Kidney epithelial cell (primary cell): Measurements from ENCODE around the gene HMGA1. TPM values are rescaled to one million over a fixed set of nuclear protein-coding genes. Genes with fewer than 3 reads are reported as not detected.

Experiments
- DNase-seq: peaks from one replicate; pipeline ENCODE4 v3.0.0-alpha.2; 2010; ENCODE audit warnings: low read depth
- H3K27me3 ChIP-seq: 2 replicates; pipeline ENCODE4 v1.6.0; 2011; ENCODE audit warnings: low read length; ENCODE audit not compliant: control insufficient read depth, insufficient read depth
- H3K36me3 ChIP-seq: 2 replicates; pipeline ENCODE4 v1.5.1; 2011; ENCODE audit warnings: low read length; ENCODE audit not compliant: control insufficient read depth, insufficient read depth
- H3K4me3 ChIP-seq: 2 replicates; pipeline ENCODE4 v1.5.1; 2011; ENCODE audit warnings: low read depth, mild to moderate bottlenecking, control low read depth, low read length
- CTCF ChIP-seq: IDR thresholded peaks from 2 replicates; pipeline ENCODE4 v1.5.1; 2011; ENCODE audit warnings: mild to moderate bottlenecking, moderate library complexity, low read length, control low read depth, inconsistent platforms; ENCODE audit not compliant: insufficient read depth, poor library complexity, severe bottlenecking
- total RNA-seq: library from RNA; depleted of rRNA; stranded (reverse); fragments of >200 nt; gene quantifications from 2 replicates; pipeline ENCODE4 v1.2.3, GENCODE V29; 2015

HMGA1 gene
- total RNA-seq, 1 donor from 2014 or later = 1,060 TPM

- no peak for TF ChIP-seq CTCF
- H3K27me3 ChIP-seq = no peaks in the 10 kb centered on the region
- peak overlapping the region; percentile 88 for H3K4me3 ChIP-seq
- DNase-seq = no peak
- H3K36me3 ChIP-seq = peaks cover 3% of the 10 kb centered on the region
Measured at GRCh38 chr6:34237316-34237721, 646 bp downstream of the HMGA1 start.

- Histone ChIP-seq H3K36me3 (peaks cover 3% of the 10 kb centered on the region), H3K4me3 (peak overlapping the region; percentile 88), H3K27me3 (no peaks in the 10 kb centered on the region)
- TF ChIP-seq CTCF = peak; percentile 27
- no peak for DNase-seq
Measured at GRCh38 chr6:34237722-34238584, 1.3 kb downstream of the HMGA1 start.

- H3K4me3 ChIP-seq = peak overlapping the region; percentile 88
- TF ChIP-seq CTCF = no peak
- DNase-seq = no peak
- H3K36me3 ChIP-seq = peaks cover 5% of the 10 kb centered on the region
- no peaks in the 10 kb centered on the region for H3K27me3 ChIP-seq
Measured at GRCh38 chr6:34238585-34239499, 2.2 kb downstream of the HMGA1 start.

- DNase-seq = no peak
- TF ChIP-seq CTCF = no peak
- H3K36me3 ChIP-seq = peaks cover 5% of the 10 kb centered on the region
- H3K27me3 ChIP-seq = no peaks in the 10 kb centered on the region
- no peak overlapping the region for H3K4me3 ChIP-seq
Measured at GRCh38 chr6:34239500-34239825, 2.8 kb downstream of the HMGA1 start.

- DNase-seq = no peak
- Histone ChIP-seq H3K27me3 (no peaks in the 10 kb centered on the region), H3K4me3 (no peak overlapping the region), H3K36me3 (peaks cover 5% of the 10 kb centered on the region)
- TF ChIP-seq CTCF = no peak
Measured at GRCh38 chr6:34239893-34240292, 3.2 kb downstream of the HMGA1 start.
